ENCODE results near the gene TLR4.

TLR4 gene

GRCh38 chr9:117704024-117704575, at the start of gene TLR4:
TLR4 (plus strand) TSS chr9:117704403; CDS start chr9:117704473, 70 bp downstream.
- DNase-seq = peak; percentile 9
- ATAC-seq = peak; percentile 49

- DNase-seq = no peak
- ATAC-seq = no peak
Observed at GRCh38 chr9:117656002-117656401, 48.2 kb upstream of the TLR4 start.

GRCh38 chr9:117662651-117663050, 41.6 kb upstream of the TLR4 start:
- DNase-seq (no peak), ATAC-seq (no peak)

- ATAC-seq (no peak), DNase-seq (no peak)
Observed at GRCh38 chr9:117664419-117664818, 39.8 kb upstream of the TLR4 start.

GRCh38 chr9:117665601-117666385, 38.4 kb upstream of the TLR4 start:
- DNase-seq (no peak), ATAC-seq (no peak)

GRCh38 chr9:117671468-117671867, 32.7 kb upstream of the TLR4 start:
- no peak for DNase-seq
- ATAC-seq = no peak

GRCh38 chr9:117672369-117672768, 31.8 kb upstream of the TLR4 start:
- ATAC-seq (no peak), DNase-seq (no peak)

- DNase-seq = no peak
- no peak for ATAC-seq
Observed at GRCh38 chr9:117677572-117677971, 26.6 kb upstream of the TLR4 start.

GRCh38 chr9:117678871-117679270, 25.3 kb upstream of the TLR4 start:
- ATAC-seq (no peak), DNase-seq (no peak)

- no peak for DNase-seq
- no peak for ATAC-seq
Observed at GRCh38 chr9:117679416-117679815, 24.8 kb upstream of the TLR4 start.

- ATAC-seq (no peak), DNase-seq (no peak)
Observed at GRCh38 chr9:117681888-117682287, 22.3 kb upstream of the TLR4 start.

GRCh38 chr9:117682955-117683710, 21.1 kb upstream of the TLR4 start:
- no peak for DNase-seq
- ATAC-seq = no peak

GRCh38 chr9:117687532-117687931, 16.7 kb upstream of the TLR4 start:
- DNase-seq = no peak
- no peak for ATAC-seq

- ATAC-seq (no peak), DNase-seq (no peak)
Observed at GRCh38 chr9:117691367-117691766, 12.8 kb upstream of the TLR4 start.

- no peak for DNase-seq
Observed at GRCh38 chr9:117696154-117696553, 8.0 kb upstream of the TLR4 start.

GRCh38 chr9:117697046-117697445, 7.2 kb upstream of the TLR4 start:
- no peak for DNase-seq

More at GRCh38 chr9:117696154-117696553, 8.0 kb upstream of the TLR4 start:
- no peak for ATAC-seq

GRCh38 chr9:117703537-117703936, 666 bp upstream of the TLR4 start:
- DNase-seq = no peak

More at GRCh38 chr9:117697046-117697445, 7.2 kb upstream of the TLR4 start:
- ATAC-seq = no peak

GRCh38 chr9:117704597-117704996, 394 bp downstream of the TLR4 start:
- DNase-seq = no peak
- ATAC-seq = no peak

More at GRCh38 chr9:117703537-117703936, 666 bp upstream of the TLR4 start:
- ATAC-seq = no peak

GRCh38 chr9:117705386-117705785, 1.2 kb downstream of the TLR4 start:
- no peak for DNase-seq
- ATAC-seq = no peak

- ATAC-seq (no peak), DNase-seq (no peak)
Observed at GRCh38 chr9:117706421-117707116, 2.4 kb downstream of the TLR4 start.

- DNase-seq (no peak), ATAC-seq (no peak)
Observed at GRCh38 chr9:117707561-117707960, 3.4 kb downstream of the TLR4 start.

- DNase-seq = no peak
- no peak for ATAC-seq
Observed at GRCh38 chr9:117709936-117710335, 5.7 kb downstream of the TLR4 start.
